Neural cell (in vitro differentiated cells): Measurements from ENCODE around the gene GZF1. TPM values are rescaled to one million over a fixed set of nuclear protein-coding genes. Genes with fewer than 3 reads are reported as not detected.

Source experiments
- H2AFZ ChIP-seq: fragments of 200-600, 300-800 bp; sonication (generic), shearing (Covaris generic); 2 replicates; pipeline ENCODE4 v1.6.0; 2014; ENCODE audit warnings: low read depth, mild to moderate bottlenecking, antibody characterized with exemption, low read length, moderate library complexity
- H3F3A ChIP-seq: fragments of 200-600 bp; shearing (Covaris generic); 2 replicates; pipeline ENCODE4 v1.6.1; 2016; ENCODE audit warnings: mild to moderate bottlenecking, moderate library complexity, mixed read lengths, antibody characterized with exemption, low read length; ENCODE audit not compliant: insufficient read depth, poor library complexity, severe bottlenecking
- H3K27ac ChIP-seq: fragments of 200-600, 300-800 bp; sonication (generic), shearing (Covaris generic); 2 replicates; pipeline ENCODE4 v1.5.1; 2014; ENCODE audit warnings: mild to moderate bottlenecking, low read length, moderate library complexity
- H3K27me3 ChIP-seq: fragments of 300-800, 200-600 bp; sonication (generic), shearing (Covaris generic); 2 replicates; pipeline ENCODE4 v1.6.0; 2014; ENCODE audit warnings: mild to moderate bottlenecking, low read depth, low read length, moderate library complexity; ENCODE audit not compliant: insufficient read depth
- H3K36me3 ChIP-seq: fragments of 300-800, 200-600 bp; sonication (generic), shearing (Covaris generic); 2 replicates; pipeline ENCODE4 v1.5.1; 2014; ENCODE audit warnings: mild to moderate bottlenecking, antibody characterized with exemption, low read length, moderate library complexity; ENCODE audit not compliant: insufficient read depth
- H3K4me2 ChIP-seq: fragments of 300-800, 200-600 bp; sonication (generic), shearing (Covaris generic); 2 replicates; pipeline ENCODE4 v1.6.0; 2014; ENCODE audit warnings: mild to moderate bottlenecking, low read length
- H3K4me3 ChIP-seq: fragments of 300-800, 200-600 bp; sonication (generic), shearing (Covaris generic); 2 replicates; pipeline ENCODE4 v1.5.1; 2014; ENCODE audit warnings: mild to moderate bottlenecking, low read length, moderate library complexity
- H3K79me2 ChIP-seq: fragments of 200-600 bp; shearing (Covaris generic); replicated peaks from 2 replicates; pipeline ENCODE4 v1.6.0; 2014; ENCODE audit warnings: mild to moderate bottlenecking, low read length, moderate library complexity; ENCODE audit not compliant: insufficient read depth
- H3K9ac ChIP-seq: fragments of 300-800, 200-600 bp; sonication (generic), shearing (Covaris generic); 2 replicates; pipeline ENCODE4 v1.6.1; 2016; ENCODE audit warnings: mild to moderate bottlenecking, low read length, mixed read lengths
- H3K9me2 ChIP-seq: fragments of 200-600 bp; shearing (Covaris generic); 2 replicates; pipeline ENCODE4 v1.6.1; 2016; ENCODE audit warnings: mild to moderate bottlenecking, low read length, mixed read lengths; ENCODE audit not compliant: insufficient read depth
- H3K9me3 ChIP-seq: fragments of 200-600, 300-800 bp; sonication (generic), shearing (Covaris generic); 2 replicates; pipeline ENCODE4 v1.6.1; 2016; ENCODE audit warnings: mild to moderate bottlenecking, mixed run types, low read length, moderate library complexity, mixed read lengths
- H4K20me1 ChIP-seq: fragments of 200-600 bp; shearing (Covaris generic); 2 replicates; pipeline ENCODE4 v1.6.1; 2016; ENCODE audit warnings: mild to moderate bottlenecking, mixed run types; ENCODE audit not compliant: insufficient read depth
- EP300 ChIP-seq: fragments of 450-650 bp; conservative IDR thresholded peaks from 2 replicates; pipeline ENCODE4 v1.6.1; 2014; ENCODE audit warnings: antibody characterized with exemption, mild to moderate bottlenecking, moderate library complexity; ENCODE audit not compliant: poor library complexity, severe bottlenecking
- EZH2 ChIP-seq: fragments of 200-600, 300-800 bp; shearing (Covaris generic), sonication (generic); IDR thresholded peaks from 2 replicates; pipeline ENCODE4 v1.6.1; 2014; ENCODE audit warnings: antibody characterized with exemption, low read length, borderline replicate concordance, mild to moderate bottlenecking; ENCODE audit not compliant: insufficient read depth, poor library complexity, severe bottlenecking
- MXI1 ChIP-seq: fragments of 450-650 bp; conservative IDR thresholded peaks from 2 replicates; pipeline ENCODE4 v1.6.1; 2014; ENCODE audit warnings: antibody characterized with exemption, mild to moderate bottlenecking; ENCODE audit not compliant: poor library complexity, severe bottlenecking
- POLR2AphosphoS5 ChIP-seq: IDR thresholded peaks from 2 replicates; pipeline ENCODE4 v1.6.1; 2012
- RAD21 ChIP-seq: fragments of 450-650 bp; conservative IDR thresholded peaks from 2 replicates; pipeline ENCODE4 v1.6.1; 2014; ENCODE audit warnings: antibody characterized with exemption, mild to moderate bottlenecking, moderate library complexity
- REST ChIP-seq: IDR thresholded peaks from 2 replicates; pipeline ENCODE4 v1.6.1; 2012; ENCODE audit warnings: borderline replicate concordance
- SMC3 ChIP-seq: fragments of 450-650 bp; conservative IDR thresholded peaks from 2 replicates; pipeline ENCODE4 v1.6.1; 2014; ENCODE audit warnings: antibody characterized with exemption, mild to moderate bottlenecking, moderate library complexity; ENCODE audit not compliant: poor library complexity
- TAF1 ChIP-seq: IDR thresholded peaks from 2 replicates; pipeline ENCODE4 v1.6.1; 2012; ENCODE audit warnings: low read depth
- polyA plus RNA-seq: library from polyadenylated mRNA; depleted of rRNA; stranded (reverse); fragments of >200 nt; gene quantifications from 2 replicates; pipeline ENCODE4 v1.2.3, GENCODE V29; 2014
- TF ChIP-seq, protein P1 (sequence below): fragments of 450-650 bp; IDR thresholded peaks from 2 replicates; pipeline ENCODE4 v1.5.1; 2014; ENCODE audit warnings: antibody characterized with exemption, mild to moderate bottlenecking, moderate library complexity; ENCODE audit not compliant: poor library complexity, severe bottlenecking

The GZF1 gene
- polyA plus RNA-seq, 1 donor from 2014 or later: 13.8 TPM

GRCh38 chr20:23375827-23376226, 13.8 kb downstream of the GZF1 start:
- Histone ChIP-seq H4K20me1 (no peaks in the 10 kb centered on the region), H3K4me2 (no peak overlapping the region), H3K4me3 (no peak overlapping the region), H2AFZ (no peak overlapping the region), H3K27ac (no peak overlapping the region), H3K9me3 (no peaks in the 10 kb centered on the region), H3K36me3 (peaks cover 16% of the 10 kb centered on the region), H3K9me2 (no peaks in the 10 kb centered on the region), H3K79me2 (no peaks in the 10 kb centered on the region), H3K27me3 (no peaks in the 10 kb centered on the region), H3F3A (no peaks in the 10 kb centered on the region), H3K9ac (no peak overlapping the region)
- TF ChIP-seq EP300 (no peak), TAF1 (no peak), POLR2AphosphoS5 (no peak), MXI1 (no peak), RAD21 (no peak), EZH2 (no peak), SMC3 (no peak), REST (no peak)
- TF ChIP-seq, protein P1, sequence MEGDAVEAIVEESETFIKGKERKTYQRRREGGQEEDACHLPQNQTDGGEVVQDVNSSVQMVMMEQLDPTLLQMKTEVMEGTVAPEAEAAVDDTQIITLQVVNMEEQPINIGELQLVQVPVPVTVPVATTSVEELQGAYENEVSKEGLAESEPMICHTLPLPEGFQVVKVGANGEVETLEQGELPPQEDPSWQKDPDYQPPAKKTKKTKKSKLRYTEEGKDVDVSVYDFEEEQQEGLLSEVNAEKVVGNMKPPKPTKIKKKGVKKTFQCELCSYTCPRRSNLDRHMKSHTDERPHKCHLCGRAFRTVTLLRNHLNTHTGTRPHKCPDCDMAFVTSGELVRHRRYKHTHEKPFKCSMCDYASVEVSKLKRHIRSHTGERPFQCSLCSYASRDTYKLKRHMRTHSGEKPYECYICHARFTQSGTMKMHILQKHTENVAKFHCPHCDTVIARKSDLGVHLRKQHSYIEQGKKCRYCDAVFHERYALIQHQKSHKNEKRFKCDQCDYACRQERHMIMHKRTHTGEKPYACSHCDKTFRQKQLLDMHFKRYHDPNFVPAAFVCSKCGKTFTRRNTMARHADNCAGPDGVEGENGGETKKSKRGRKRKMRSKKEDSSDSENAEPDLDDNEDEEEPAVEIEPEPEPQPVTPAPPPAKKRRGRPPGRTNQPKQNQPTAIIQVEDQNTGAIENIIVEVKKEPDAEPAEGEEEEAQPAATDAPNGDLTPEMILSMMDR: no peak

GRCh38 chr20:23379772-23380171, 17.8 kb downstream of the GZF1 start:
- Histone ChIP-seq H3K9me2 (no peaks in the 10 kb centered on the region), H3K4me3 (no peak overlapping the region), H3K79me2 (no peaks in the 10 kb centered on the region), H3K9ac (no peak overlapping the region), H2AFZ (no peak overlapping the region), H3K27ac (no peak overlapping the region), H3K9me3 (no peaks in the 10 kb centered on the region), H3F3A (no peaks in the 10 kb centered on the region), H3K27me3 (no peaks in the 10 kb centered on the region), H4K20me1 (no peaks in the 10 kb centered on the region), H3K4me2 (no peak overlapping the region), H3K36me3 (no peaks in the 10 kb centered on the region)
- TF ChIP-seq SMC3: no peak
- TF ChIP-seq MXI1: no peak
- TF ChIP-seq TAF1: no peak
- no peak for TF ChIP-seq RAD21
- no peak for TF ChIP-seq REST
- no peak for TF ChIP-seq EP300
- TF ChIP-seq EZH2: no peak
- TF ChIP-seq, protein P1: no peak
- TF ChIP-seq POLR2AphosphoS5: no peak
